ENCODE results near the gene TMEM269. TPM values are rescaled to one million over a fixed set of nuclear protein-coding genes. Genes with fewer than 3 reads are reported as not detected.

TMEM269 gene
- total RNA-seq, 2 donors from 2014 or later = 0.20 to 0.66 TPM

DNA sequence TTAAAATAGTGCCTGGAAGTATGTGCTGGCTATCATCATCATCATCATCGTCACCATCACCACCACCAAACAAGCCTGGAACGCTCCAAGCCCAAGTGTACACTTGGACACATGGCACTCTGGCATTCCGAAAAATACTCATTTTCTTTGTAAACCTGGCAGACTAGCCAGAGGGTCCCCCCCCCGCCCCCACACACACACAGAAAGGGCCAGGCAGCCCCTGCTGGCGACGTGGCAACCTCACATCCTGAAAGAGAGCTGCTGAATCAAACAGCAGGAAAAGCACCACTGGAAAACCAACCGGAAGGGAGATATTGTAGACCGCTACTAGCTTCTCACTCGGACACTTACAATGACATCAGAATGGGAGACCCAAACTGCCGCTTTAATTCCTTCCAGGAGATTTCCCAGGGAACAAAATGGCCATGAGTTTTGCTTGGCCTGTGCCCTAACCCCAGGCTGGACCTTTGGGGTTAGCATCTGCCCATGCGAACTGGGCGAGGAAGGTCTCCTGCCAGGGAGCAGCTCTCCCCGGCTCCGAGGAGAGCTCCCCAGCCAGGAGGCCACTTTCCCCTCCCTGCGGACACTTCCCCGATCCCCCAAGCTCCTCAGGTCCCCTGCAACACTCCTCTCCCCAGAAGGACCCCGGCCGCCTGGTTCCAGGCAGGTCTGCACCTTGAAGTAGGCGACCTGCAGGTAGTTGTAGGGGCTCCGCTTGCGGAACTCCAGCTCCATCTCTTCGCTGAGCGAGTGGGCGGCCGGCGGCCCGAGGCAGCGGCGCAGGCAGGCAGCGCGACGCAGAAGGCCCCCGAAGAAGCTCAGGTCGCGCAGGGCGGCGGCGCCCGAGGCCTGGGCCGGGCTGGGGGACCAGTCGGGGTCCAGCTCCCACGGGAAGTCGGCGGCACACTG is 18.7 kb upstream of the TMEM269 start:
- Histone ChIP-seq H3K27ac (ENCODE audit: low read depth, low read length) (peak overlapping the region; percentile 69), H3K27me3 (ENCODE audit: control insufficient read depth, insufficient read depth, low read length, poor library complexity, severe bottlenecking) (no peaks in the 10 kb centered on the region), H3K9ac (ENCODE audit: extremely low read depth, low read length, poor library complexity, severe bottlenecking) (peak overlapping the region; percentile 80), H3K9me3 (ENCODE audit: control insufficient read depth, low read length) (no peaks in the 10 kb centered on the region), H3K4me1 (ENCODE audit: control insufficient read depth, insufficient read depth, low read length) (no peaks in the 10 kb centered on the region), H3K4me3 (ENCODE audit: low read length) (peak overlapping the region; percentile 86), H3K36me3 (ENCODE audit: control insufficient read depth, insufficient read depth, low read length) (peaks cover 14% of the 10 kb centered on the region)
- H3K4me1 Mint-ChIP-seq = peaks cover 7% of the 10 kb centered on the region
- H3K36me3 Mint-ChIP-seq (ENCODE audit: low read depth) = peaks cover 23% of the 10 kb centered on the region
- peak; percentile 82 for DNase-seq
- 0 to 3% methylated on average over 13 to 43 of the region's 44 CpGs for WGBS, 2 experiments (ENCODE audit: insufficient coverage in 1 of 2, insufficient read length in 1 of 2)
- no peaks in the 10 kb centered on the region for H3K27me3 Mint-ChIP-seq (ENCODE audit: insufficient read depth)
- TF ChIP-seq CTCF (conservative IDR thresholded peaks at IDR 0.05) = peak; percentile 74
- H3K27ac Mint-ChIP-seq = no peak overlapping the region
- H3K9me3 Mint-ChIP-seq = no peaks in the 10 kb centered on the region
- no peak overlapping the region for H3K4me3 Mint-ChIP-seq

GRCh38 chr1:42766741-42767509 is 17.9 kb upstream of the TMEM269 start, which contains the start of the genes C1orf50 and P3H1:
C1orf50 (plus strand) TSS chr1:42767249; CDS start chr1:42767312, 63 bp downstream.
P3H1 (minus strand) TSS chr1:42767028; CDS start chr1:42766971, 57 bp downstream.
- H3K9me3 Mint-ChIP-seq = no peaks in the 10 kb centered on the region
- peak; percentile 100 for DNase-seq
- H3K9me3 ChIP-seq (ENCODE audit: control insufficient read depth, low read length) = no peaks in the 10 kb centered on the region
- H3K4me3 Mint-ChIP-seq = no peak within 1 kb of the TSS
- 0% methylated on average over 41 to 82 of the region's 82 CpGs for WGBS, 2 experiments (ENCODE audit: insufficient coverage in 1 of 2, insufficient read length in 1 of 2)
- peaks cover 20% of the 10 kb centered on the region for H3K36me3 Mint-ChIP-seq (ENCODE audit: low read depth)
- no peak for TF ChIP-seq CTCF (conservative IDR thresholded peaks at IDR 0.05)
- peak within 1 kb of the TSS; percentile 69 for H3K27ac ChIP-seq (ENCODE audit: low read depth, low read length)
- H3K27me3 ChIP-seq (ENCODE audit: control insufficient read depth, insufficient read depth, low read length, poor library complexity, severe bottlenecking) = no peaks in the 10 kb centered on the region
- H3K4me1 Mint-ChIP-seq = peaks cover 7% of the 10 kb centered on the region
- H3K27me3 Mint-ChIP-seq (ENCODE audit: insufficient read depth) = no peaks in the 10 kb centered on the region
- peak within 1 kb of the TSS; percentile 80 for H3K9ac ChIP-seq (ENCODE audit: extremely low read depth, low read length, poor library complexity, severe bottlenecking)
- peak within 1 kb of the TSS; percentile 93 for H3K27ac Mint-ChIP-seq
- peak within 1 kb of the TSS; percentile 86 for H3K4me3 ChIP-seq (ENCODE audit: low read length)
- peaks cover 10% of the 10 kb centered on the region for H3K36me3 ChIP-seq (ENCODE audit: control insufficient read depth, insufficient read depth, low read length)
- no peaks in the 10 kb centered on the region for H3K4me1 ChIP-seq (ENCODE audit: control insufficient read depth, insufficient read depth, low read length)

DNA sequence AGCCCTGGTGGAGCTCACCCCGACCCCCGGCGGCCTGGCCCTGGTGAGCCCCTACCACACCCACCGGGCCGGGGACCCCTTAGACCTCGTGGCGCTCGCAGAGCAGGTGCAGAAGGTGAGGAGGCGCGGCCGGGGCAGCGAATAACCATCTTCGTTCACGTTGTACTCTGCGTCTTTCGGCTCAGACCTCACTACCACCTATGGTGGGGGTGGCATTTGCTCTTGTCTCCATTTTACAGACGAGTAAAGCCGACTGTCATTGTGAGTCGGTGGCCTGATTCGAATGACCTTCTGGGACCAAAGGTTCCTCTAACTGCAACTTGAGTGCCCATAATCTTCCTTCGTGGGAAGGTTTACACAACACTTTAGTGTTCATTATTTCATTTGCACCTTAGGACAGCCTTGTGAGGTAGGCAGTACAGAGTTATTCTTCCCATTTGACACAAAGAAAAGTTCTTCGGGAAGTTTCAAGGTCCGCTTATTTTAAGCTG is 17.2 kb upstream of the TMEM269 start:
- Mint-ChIP-seq H3K9me3 (no peaks in the 10 kb centered on the region), H3K27ac (peak overlapping the region; percentile 93), H3K36me3 (ENCODE audit: low read depth) (peaks cover 18% of the 10 kb centered on the region), H3K4me1 (peaks cover 7% of the 10 kb centered on the region), H3K4me3 (no peak overlapping the region), H3K27me3 (ENCODE audit: insufficient read depth) (no peaks in the 10 kb centered on the region)
- no peak for DNase-seq
- H3K36me3 ChIP-seq (ENCODE audit: control insufficient read depth, insufficient read depth, low read length) = peaks cover 7% of the 10 kb centered on the region
- no peak for TF ChIP-seq CTCF (conservative IDR thresholded peaks at IDR 0.05)
- peak overlapping the region; percentile 48 for H3K9ac ChIP-seq (ENCODE audit: extremely low read depth, low read length, poor library complexity, severe bottlenecking)
- 4 to 9% methylated on average over 20 to 23 of the region's 23 CpGs for WGBS, 2 experiments (ENCODE audit: insufficient coverage in 1 of 2, insufficient read length in 1 of 2)
- no peaks in the 10 kb centered on the region for H3K27me3 ChIP-seq (ENCODE audit: control insufficient read depth, insufficient read depth, low read length, poor library complexity, severe bottlenecking)
- peak overlapping the region; percentile 52 for H3K27ac ChIP-seq (ENCODE audit: low read depth, low read length)
- peak overlapping the region; percentile 86 for H3K4me3 ChIP-seq (ENCODE audit: low read length)
- H3K4me1 ChIP-seq (ENCODE audit: control insufficient read depth, insufficient read depth, low read length) = no peaks in the 10 kb centered on the region
- no peaks in the 10 kb centered on the region for H3K9me3 ChIP-seq (ENCODE audit: control insufficient read depth, low read length)
